HCT116 (cell line): ENCODE results near the gene RTN4RL1. TPM values are rescaled to one million over a fixed set of nuclear protein-coding genes. Genes with fewer than 3 reads are reported as not detected.

Experiments
- ATAC-seq: fragments of 200-7000 bp; cut with Tn5 transposase; 2 replicates; pipeline ENCODE4 v1.9.1; 2020; ENCODE audit warnings: mild to moderate bottlenecking, moderate library complexity
- BruUV-seq: library from RNA; stranded (reverse); fragments of 400-500 nt; replicated peaks from 2 replicates; lab custom pipeline; 2021; lab: Mats Ljungman, UMichigan
- CTCF ChIA-PET: fragments of 300-600 bp; sonication (Branson Sonifier 250); formaldehyde crosslinking; loops from one replicate; lab custom pipeline; 2021; ENCODE audit warnings: antibody characterized with exemption; lab: Charles Lee
- POLR2A ChIA-PET: fragments of 300-600, 350-600 bp; sonication (Branson Sonifier 250); formaldehyde crosslinking; loops from one replicate; lab custom pipeline; 2021; ENCODE audit warnings: antibody characterized with exemption; lab: Charles Lee
- RAD21 ChIA-PET, 2 experiments: fragments of 300-600 bp; sonication (Branson Sonifier 250); formaldehyde crosslinking; loops; one replicate each; lab custom pipeline; 2023; ENCODE audit warnings: low total read pairs in 2 of 2; ENCODE audit not compliant: uncharacterized antibody in 2 of 2, unreplicated experiment in 2 of 2, low non-redundant PET in 1 of 2; lab: Charles Lee
- DNase-seq: peaks from one replicate; pipeline ENCODE4 v3.0.0-alpha.2; 2010; ENCODE audit warnings: low read depth, low spot score
- H2AFZ ChIP-seq: fragments of 200-600 bp; shearing (Covaris generic), sonication (generic); 2 replicates; pipeline ENCODE4 v1.6.1; 2017; ENCODE audit warnings: low read depth, mixed run types, mixed read lengths, antibody characterized with exemption, low read length; ENCODE audit not compliant: poor library complexity, severe bottlenecking
- H3K27ac ChIP-seq: 2 replicates; pipeline ENCODE4 v1.5.1; 2012; ENCODE audit warnings: low read depth, low read length
- H3K27me3 ChIP-seq: fragments of 200-600 bp; sonication (generic); 2 replicates; pipeline ENCODE4 v1.6.1; 2016; ENCODE audit warnings: mixed run types, low read length, mixed read lengths; ENCODE audit not compliant: insufficient read depth
- H3K36me3 ChIP-seq, 2 experiments: fragments of 200-500 bp in 1 of 2; fragments of 200-600 bp in 1 of 2; sonication (Bioruptor generic) in 1 of 2; sonication (generic) in 1 of 2; 2 replicates each; pipeline versions ENCODE4 v1.5.1 to v1.6.1; 2014 to 2016; ENCODE audit warnings: low read length in 2 of 2, inconsistent platforms in 1 of 2, mixed read lengths in 1 of 2, mixed run types in 1 of 2; ENCODE audit not compliant: insufficient read depth in 2 of 2, control insufficient read depth in 1 of 2
- H3K4me1 ChIP-seq, 2 experiments: fragments of 200-600 bp in 1 of 2; sonication (generic) in 1 of 2; 2 replicates each; pipeline versions ENCODE4 v1.5.1 to v1.6.1; 2012 to 2017; ENCODE audit warnings: low read length in 2 of 2, inconsistent platforms in 1 of 2, mild to moderate bottlenecking in 1 of 2, mixed read lengths in 1 of 2, mixed run types in 1 of 2, moderate library complexity in 1 of 2; ENCODE audit not compliant: insufficient read depth in 2 of 2, control insufficient read depth in 1 of 2
- H3K4me2 ChIP-seq: fragments of 200-600 bp; sonication (generic); 2 replicates; pipeline ENCODE4 v1.6.1; 2017; ENCODE audit warnings: mixed run types, low read length, mixed read lengths
- H3K4me3 ChIP-seq, 2 experiments: fragments of 200-600 bp in 1 of 2; sonication (generic) in 1 of 2; replicated peaks in 1 of 2; 2 replicates each; pipeline ENCODE4 v1.5.1; 2011 to 2016; ENCODE audit warnings: low read length in 2 of 2, control low read depth in 1 of 2, low read depth in 1 of 2, mild to moderate bottlenecking in 1 of 2, mixed read lengths in 1 of 2, mixed run types in 1 of 2
- H3K79me2 ChIP-seq: fragments of 200-600 bp; sonication (generic); 2 replicates; pipeline ENCODE4 v1.6.1; 2017; ENCODE audit warnings: mild to moderate bottlenecking, mixed run types, low read length, moderate library complexity, mixed read lengths; ENCODE audit not compliant: insufficient read depth
- H3K9ac ChIP-seq: fragments of 200-600 bp; sonication (generic); 2 replicates; pipeline ENCODE4 v1.6.1; 2016; ENCODE audit warnings: low read length, mixed read lengths
- H3K9me2 ChIP-seq: fragments of 200-600 bp; sonication (generic), shearing (Covaris generic); 2 replicates; pipeline ENCODE4 v1.6.1; 2017; ENCODE audit warnings: mixed run types, mild to moderate bottlenecking, moderate library complexity; ENCODE audit not compliant: insufficient read depth
- H3K9me3 ChIP-seq, 2 experiments: fragments of 200-500 bp in 1 of 2; fragments of 200-600 bp in 1 of 2; sonication (Bioruptor generic) in 1 of 2; sonication (generic) in 1 of 2; 2 replicates each; pipeline ENCODE4 v1.6.1; 2014 to 2017; ENCODE audit warnings: low read length in 2 of 2, mixed read lengths in 2 of 2, inconsistent platforms in 1 of 2, low read depth in 1 of 2, mild to moderate bottlenecking in 1 of 2, mixed run types in 1 of 2, moderate library complexity in 1 of 2; ENCODE audit not compliant: control insufficient read depth in 1 of 2, insufficient read depth in 1 of 2
- H4K20me1 ChIP-seq: fragments of 200-600 bp; sonication (generic), shearing (Covaris generic); 2 replicates; pipeline ENCODE4 v1.6.1; 2017; ENCODE audit warnings: mixed run types, mild to moderate bottlenecking, moderate library complexity; ENCODE audit not compliant: insufficient read depth
- CBX3 ChIP-seq: IDR thresholded peaks from 2 replicates; pipeline ENCODE4 v1.6.1; 2012; ENCODE audit warnings: low read depth
- EGR1 ChIP-seq: IDR thresholded peaks from 2 replicates; pipeline ENCODE4 v1.6.1; 2012; ENCODE audit warnings: low read depth
- ELF1 ChIP-seq: IDR thresholded peaks from 2 replicates; pipeline ENCODE4 v1.6.1; 2012; ENCODE audit warnings: low read depth, borderline replicate concordance
- EZH2 ChIP-seq: fragments of 200-600 bp; sonication (generic); IDR thresholded peaks from 2 replicates; pipeline ENCODE4 v1.6.1; 2017; ENCODE audit warnings: antibody characterized with exemption, mixed run types
- EZH2phosphoT487 ChIP-seq: fragments of 200-600 bp; IDR thresholded peaks from 2 replicates; pipeline ENCODE4 v1.6.1; 2018; ENCODE audit warnings: antibody characterized with exemption, borderline replicate concordance
- FOSL1 ChIP-seq: IDR thresholded peaks from 2 replicates; pipeline ENCODE4 v1.6.1; 2012; ENCODE audit warnings: low read depth
- JUND ChIP-seq: IDR thresholded peaks from 2 replicates; pipeline ENCODE4 v1.6.1; 2012
- POLR2A ChIP-seq: IDR thresholded peaks from 2 replicates; pipeline ENCODE4 v1.7.0; 2011; ENCODE audit warnings: borderline replicate concordance; ENCODE audit not compliant: insufficient read depth, insufficient read length; ENCODE audit errors: extremely low read depth
- POLR2AphosphoS5 ChIP-seq: IDR thresholded peaks from 2 replicates; pipeline ENCODE4 v1.6.1; 2011; ENCODE audit warnings: mild to moderate bottlenecking, low read depth, low read length, moderate library complexity
- RAD21 ChIP-seq: IDR thresholded peaks from 2 replicates; pipeline ENCODE4 v1.6.1; 2012; ENCODE audit warnings: low read depth, mild to moderate bottlenecking
- SP1 ChIP-seq: IDR thresholded peaks from 2 replicates; pipeline ENCODE4 v1.6.1; 2012; ENCODE audit warnings: low read depth
- TCF7L2 ChIP-seq: IDR thresholded peaks from 2 replicates; pipeline ENCODE4 v1.7.0; 2011; ENCODE audit warnings: borderline replicate concordance, inconsistent platforms; ENCODE audit not compliant: insufficient read depth, insufficient read length; ENCODE audit errors: extremely low read depth
- ZFX ChIP-seq: fragments of 450-650 bp; IDR thresholded peaks from 2 replicates; pipeline ENCODE4 v1.6.1; 2017
- ZNF274 ChIP-seq: fragments of 200-500 bp; sonication (Bioruptor generic); IDR thresholded peaks from 2 replicates; pipeline ENCODE4 v1.6.1; 2014; ENCODE audit warnings: mild to moderate bottlenecking, low read depth, low read length, inconsistent platforms
- intact Hi-C: fragments of 100-400 bp; cut with micrococcal nuclease; formaldehyde crosslinking; loops from 2 replicates; pipeline ENCODE4 v1.10.0; 2022
- total RNA-seq: library from RNA; stranded (reverse); gene quantifications from one replicate; pipeline ENCODE4 v1.2.1, GENCODE V29; 2021; ENCODE audit not compliant: unreplicated experiment
- TF ChIP-seq, protein P1 (sequence below): IDR thresholded peaks from 2 replicates; pipeline ENCODE4 v1.6.1; 2012
- TF ChIP-seq, protein P2 (sequence below): IDR thresholded peaks from 2 replicates; pipeline ENCODE4 v1.6.1; 2012
- TF ChIP-seq, protein P3 (sequence below): IDR thresholded peaks from 2 replicates; pipeline ENCODE4 v1.6.1; 2011; ENCODE audit warnings: mild to moderate bottlenecking, low read length, moderate library complexity; ENCODE audit not compliant: insufficient replicate concordance; ENCODE audit errors: extremely low read depth
- TF ChIP-seq, protein P4 (sequence below): IDR thresholded peaks from 2 replicates; pipeline ENCODE4 v1.6.1; 2012; ENCODE audit warnings: low read depth

The RTN4RL1 gene
- total RNA-seq, 1 experiment from 2014 or later = 3.7 TPM

DNA sequence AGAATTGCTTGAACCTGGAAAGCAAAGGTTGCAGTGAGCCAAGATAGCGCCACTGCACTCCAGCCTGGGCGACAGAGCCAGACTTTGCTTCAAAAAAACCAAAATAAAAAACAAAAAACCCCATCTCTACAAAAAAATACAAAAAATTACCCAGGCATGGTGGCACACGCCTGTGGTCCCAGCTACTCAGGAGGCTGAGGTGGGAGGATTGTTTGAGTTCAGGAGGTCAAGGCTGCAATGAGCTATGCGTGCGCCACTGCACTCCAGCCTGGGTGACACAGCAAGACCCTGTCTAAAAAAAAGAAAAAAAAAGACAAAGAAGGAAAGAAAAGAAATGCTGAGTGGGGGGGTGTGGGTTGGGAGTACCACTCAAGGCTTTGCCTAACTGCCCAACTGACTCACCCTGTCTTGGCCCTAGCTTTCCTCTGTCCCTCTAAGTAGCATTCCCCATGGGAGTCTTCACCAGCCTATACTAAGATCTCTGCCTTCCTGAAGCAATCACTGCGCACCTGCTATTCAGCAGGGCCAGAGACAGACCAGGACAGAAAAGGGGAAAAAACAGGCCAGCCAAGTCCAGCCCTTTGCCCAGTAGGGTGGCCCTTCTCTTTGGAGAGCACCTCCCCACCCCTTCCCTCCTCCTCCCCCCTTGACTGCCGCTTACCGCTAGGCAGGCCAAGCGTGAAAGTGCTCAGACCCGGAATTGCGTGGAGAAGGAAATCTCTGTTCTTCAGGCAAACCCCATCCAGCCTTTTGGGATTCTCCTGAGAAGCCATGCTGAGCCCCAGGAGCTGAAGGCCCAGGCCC lies 45.8 kb downstream of the RTN4RL1 start:
- H3K9me3 ChIP-seq = no peaks in the 10 kb centered on the region
- no peaks in the 10 kb centered on the region for H4K20me1 ChIP-seq
- no peak overlapping the region for H3K9ac ChIP-seq
- no peak overlapping the region for H3K4me3 ChIP-seq
- BruUV-seq = no TSS peak
- no peaks in the 10 kb centered on the region for H3K79me2 ChIP-seq
- ATAC-seq (no peak), DNase-seq (no peak)
- intact Hi-C loops = no loop called here
- CTCF ChIA-PET = no interaction called here
- H2AFZ ChIP-seq = no peak overlapping the region
- no peak overlapping the region for H3K4me2 ChIP-seq
- peaks cover 0 to 3% of the 10 kb centered on the region in 2 experiments; a peak in 1 of 4 replicates for H3K4me1 ChIP-seq
- RAD21 ChIA-PET = no interaction called here
- no peak overlapping the region for H3K27ac ChIP-seq
- POLR2A ChIA-PET = no interaction called here
- no peaks in the 10 kb centered on the region for H3K27me3 ChIP-seq
- TF ChIP-seq EZH2phosphoT487 = no peak
- TF ChIP-seq ZNF274 = no peak
- TF ChIP-seq ELF1 = no peak
- TF ChIP-seq SP1 = no peak
- TF ChIP-seq, protein P1, sequence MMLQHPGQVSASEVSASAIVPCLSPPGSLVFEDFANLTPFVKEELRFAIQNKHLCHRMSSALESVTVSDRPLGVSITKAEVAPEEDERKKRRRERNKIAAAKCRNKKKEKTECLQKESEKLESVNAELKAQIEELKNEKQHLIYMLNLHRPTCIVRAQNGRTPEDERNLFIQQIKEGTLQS = no peak
- no peak for TF ChIP-seq RAD21
- TF ChIP-seq POLR2A = no peak
- TF ChIP-seq EGR1 = no peak
- no peak for TF ChIP-seq CBX3
- TF ChIP-seq FOSL1 = no peak
- TF ChIP-seq, protein P2, sequence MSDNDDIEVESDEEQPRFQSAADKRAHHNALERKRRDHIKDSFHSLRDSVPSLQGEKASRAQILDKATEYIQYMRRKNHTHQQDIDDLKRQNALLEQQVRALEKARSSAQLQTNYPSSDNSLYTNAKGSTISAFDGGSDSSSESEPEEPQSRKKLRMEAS = no peak
- TF ChIP-seq, protein P3, sequence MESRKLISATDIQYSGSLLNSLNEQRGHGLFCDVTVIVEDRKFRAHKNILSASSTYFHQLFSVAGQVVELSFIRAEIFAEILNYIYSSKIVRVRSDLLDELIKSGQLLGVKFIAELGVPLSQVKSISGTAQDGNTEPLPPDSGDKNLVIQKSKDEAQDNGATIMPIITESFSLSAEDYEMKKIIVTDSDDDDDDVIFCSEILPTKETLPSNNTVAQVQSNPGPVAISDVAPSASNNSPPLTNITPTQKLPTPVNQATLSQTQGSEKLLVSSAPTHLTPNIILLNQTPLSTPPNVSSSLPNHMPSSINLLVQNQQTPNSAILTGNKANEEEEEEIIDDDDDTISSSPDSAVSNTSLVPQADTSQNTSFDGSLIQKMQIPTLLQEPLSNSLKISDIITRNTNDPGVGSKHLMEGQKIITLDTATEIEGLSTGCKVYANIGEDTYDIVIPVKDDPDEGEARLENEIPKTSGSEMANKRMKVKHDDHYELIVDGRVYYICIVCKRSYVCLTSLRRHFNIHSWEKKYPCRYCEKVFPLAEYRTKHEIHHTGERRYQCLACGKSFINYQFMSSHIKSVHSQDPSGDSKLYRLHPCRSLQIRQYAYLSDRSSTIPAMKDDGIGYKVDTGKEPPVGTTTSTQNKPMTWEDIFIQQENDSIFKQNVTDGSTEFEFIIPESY = no peak
- no peak for TF ChIP-seq ZFX
- no peak for TF ChIP-seq POLR2AphosphoS5
- no peak for TF ChIP-seq JUND
- TF ChIP-seq EZH2 = no peak
- TF ChIP-seq TCF7L2 = no peak
- TF ChIP-seq, protein P4, sequence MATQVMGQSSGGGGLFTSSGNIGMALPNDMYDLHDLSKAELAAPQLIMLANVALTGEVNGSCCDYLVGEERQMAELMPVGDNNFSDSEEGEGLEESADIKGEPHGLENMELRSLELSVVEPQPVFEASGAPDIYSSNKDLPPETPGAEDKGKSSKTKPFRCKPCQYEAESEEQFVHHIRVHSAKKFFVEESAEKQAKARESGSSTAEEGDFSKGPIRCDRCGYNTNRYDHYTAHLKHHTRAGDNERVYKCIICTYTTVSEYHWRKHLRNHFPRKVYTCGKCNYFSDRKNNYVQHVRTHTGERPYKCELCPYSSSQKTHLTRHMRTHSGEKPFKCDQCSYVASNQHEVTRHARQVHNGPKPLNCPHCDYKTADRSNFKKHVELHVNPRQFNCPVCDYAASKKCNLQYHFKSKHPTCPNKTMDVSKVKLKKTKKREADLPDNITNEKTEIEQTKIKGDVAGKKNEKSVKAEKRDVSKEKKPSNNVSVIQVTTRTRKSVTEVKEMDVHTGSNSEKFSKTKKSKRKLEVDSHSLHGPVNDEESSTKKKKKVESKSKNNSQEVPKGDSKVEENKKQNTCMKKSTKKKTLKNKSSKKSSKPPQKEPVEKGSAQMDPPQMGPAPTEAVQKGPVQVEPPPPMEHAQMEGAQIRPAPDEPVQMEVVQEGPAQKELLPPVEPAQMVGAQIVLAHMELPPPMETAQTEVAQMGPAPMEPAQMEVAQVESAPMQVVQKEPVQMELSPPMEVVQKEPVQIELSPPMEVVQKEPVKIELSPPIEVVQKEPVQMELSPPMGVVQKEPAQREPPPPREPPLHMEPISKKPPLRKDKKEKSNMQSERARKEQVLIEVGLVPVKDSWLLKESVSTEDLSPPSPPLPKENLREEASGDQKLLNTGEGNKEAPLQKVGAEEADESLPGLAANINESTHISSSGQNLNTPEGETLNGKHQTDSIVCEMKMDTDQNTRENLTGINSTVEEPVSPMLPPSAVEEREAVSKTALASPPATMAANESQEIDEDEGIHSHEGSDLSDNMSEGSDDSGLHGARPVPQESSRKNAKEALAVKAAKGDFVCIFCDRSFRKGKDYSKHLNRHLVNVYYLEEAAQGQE = no peak
- no peaks in the 10 kb centered on the region for H3K36me3 ChIP-seq
- H3K9me2 ChIP-seq = no peaks in the 10 kb centered on the region
